ENCODE measurements around the gene ZNF609. TPM values are rescaled to one million over a fixed set of nuclear protein-coding genes. Genes with fewer than 3 reads are reported as not detected.
"Not testable (repeated sequence)": the region's sequence is repeated elsewhere in the genome, so short reads cannot be mapped to it uniquely, and the experiment has no call there.

Gene ZNF609
- total and polyA plus RNA-seq, 2 of the 13 experiments (the other 11 are each of a cell fraction or from before 2014, with no cell fraction given), result 8.9 to 9.9 TPM

GRCh38 chr15:64630396-64631107 lies 170.2 kb downstream of the ZNF609 start:
- POLR2A ChIA-PET, result no interaction called here
- Histone ChIP-seq H3K4me3 (replicated peaks in 1 of 3; ENCODE audit: insufficient read depth in 1 of 3, low read depth in 2 of 3, low read length in 3 of 3) (no peak overlapping the region), H2AFZ (ENCODE audit: low read length) (no peak overlapping the region), H3K79me2 (ENCODE audit: insufficient read depth, low read length) (no peaks in the 10 kb centered on the region), H3K9me3 (ENCODE audit: low read length) (no peaks in the 10 kb centered on the region), H3K9ac (ENCODE audit: insufficient read depth, low read depth, low read length) (no peak overlapping the region), H3K36me3 (replicated peaks in 1 of 2; ENCODE audit: control insufficient read depth in 1 of 2, insufficient read depth in 2 of 2, low read length in 2 of 2) (peaks cover 4 to 10% of the 10 kb centered on the region in 2 experiments; a peak in 3 of 5 replicates), H3K27ac (ENCODE audit: extremely low read length, insufficient read depth, low read length) (no peak overlapping the region), H3K4me1 (ENCODE audit: insufficient read depth, low read length) (peaks cover 28% of the 10 kb centered on the region), H3K27me3 (ENCODE audit: control insufficient read depth in 1 of 2, insufficient read depth in 2 of 2, low read length in 2 of 2) (no peaks in the 10 kb centered on the region), H3K4me2 (ENCODE audit: low read depth, low read length) (no peak overlapping the region), H4K20me1 (ENCODE audit: insufficient read depth, low read length) (no peaks in the 10 kb centered on the region)
- intact Hi-C loops (cut with micrococcal nuclease; ENCODE audit: unreplicated experiment) (no loop called here), in situ Hi-C loops (cut with HindIII; ENCODE audit: extremely low pct_ligation_motif_present, low pct_unique_long_range_greater_than_20kb) (no loop called here)
- WGBS (ENCODE audit: low lambda C conversion rate), result 100% methylated on average over 3 of the region's 3 CpGs
- ATAC-seq, result no peak
- no peak for DNase-seq (ENCODE audit: low spot score)
- no TSS peak for BruUV-seq (replicated peaks)
- no peak for FAIRE-seq
- TF ChIP-seq ARHGAP35 (CRISPR knock-in tag; IDR thresholded peaks at IDR 0.05; ENCODE audit: borderline replicate concordance) (no peak), CEBPB (IDR thresholded peaks at IDR 0.05; ENCODE audit: borderline replicate concordance, low read depth, low read length) (peak; percentile 47; the same call in 1 of the 2 replicates)
- CTCF ChIA-PET (ENCODE audit: low intra/inter-chr PET ratio, low total read pairs), result no interaction called here

GRCh38 chr15:64632639-64633038 lies 172.3 kb downstream of the ZNF609 start:
- H3K4me3 ChIP-seq (replicated peaks in 1 of 3; ENCODE audit: insufficient read depth in 1 of 3, low read depth in 2 of 3, low read length in 3 of 3); BruUV-seq (replicated peaks); H3K9me3 ChIP-seq (ENCODE audit: low read length); H3K9ac ChIP-seq (ENCODE audit: insufficient read depth, low read depth, low read length); ATAC-seq; DNase-seq (ENCODE audit: low spot score); H3K36me3 ChIP-seq (replicated peaks in 1 of 2; ENCODE audit: control insufficient read depth in 1 of 2, insufficient read depth in 2 of 2, low read length in 2 of 2); H3K79me2 ChIP-seq (ENCODE audit: insufficient read depth, low read length); FAIRE-seq; CTCF ChIA-PET (ENCODE audit: low intra/inter-chr PET ratio, low total read pairs); in situ Hi-C loops (cut with HindIII; ENCODE audit: extremely low pct_ligation_motif_present, low pct_unique_long_range_greater_than_20kb); H3K27me3 ChIP-seq (ENCODE audit: control insufficient read depth in 1 of 2, insufficient read depth in 2 of 2, low read length in 2 of 2); POLR2A ChIA-PET; H4K20me1 ChIP-seq (ENCODE audit: insufficient read depth, low read length); H2AFZ ChIP-seq (ENCODE audit: low read length); intact Hi-C loops (cut with micrococcal nuclease; ENCODE audit: unreplicated experiment); H3K4me2 ChIP-seq (ENCODE audit: low read depth, low read length); H3K27ac ChIP-seq (ENCODE audit: extremely low read length, insufficient read depth, low read length): not testable (repeated sequence)
- TF ChIP-seq ZNF18 (CRISPR knock-in tag; IDR thresholded peaks at IDR 0.05; ENCODE audit: insufficient replicate concordance), result peak; percentile 47
- peaks cover 42% of the 10 kb centered on the region for H3K4me1 ChIP-seq (ENCODE audit: insufficient read depth, low read length)
- 93% methylated on average over 3 of the region's 3 CpGs for WGBS (ENCODE audit: low lambda C conversion rate)
